HUDEP-2 (cell line): ENCODE data around the gene AP1S3.
"Not testable (repeated sequence)": the region's sequence is repeated elsewhere in the genome, so short reads cannot be mapped to it uniquely, and the experiment has no call there.

Source experiments
- DNase-seq, 76 experiments: peaks; one replicate each; lab custom pipeline; 2025; ENCODE audit not compliant: unreplicated experiment in 76 of 76; lab: John Stamatoyannopoulos, UW

The AP1S3 gene

DNA sequence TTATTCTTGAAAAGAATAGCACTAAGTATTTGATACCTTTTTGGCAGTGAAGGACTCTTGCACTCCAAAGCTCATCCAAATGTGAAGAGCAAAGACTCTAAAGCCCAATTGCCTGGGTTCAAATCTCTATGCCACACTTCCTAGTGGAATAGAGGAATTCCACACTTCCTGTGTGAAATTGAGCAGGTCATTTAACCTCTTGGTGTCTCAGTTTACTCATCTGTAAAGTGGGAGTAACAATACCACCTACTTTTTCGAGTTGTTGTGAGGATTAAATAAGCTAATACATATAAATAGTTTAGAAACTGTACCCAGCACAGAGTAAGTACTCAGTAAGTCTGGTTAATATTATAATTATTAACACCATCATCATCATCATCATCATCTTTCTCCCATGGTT lies 72.6 kb downstream of the AP1S3 start:
- DNase-seq = no peak

DNA sequence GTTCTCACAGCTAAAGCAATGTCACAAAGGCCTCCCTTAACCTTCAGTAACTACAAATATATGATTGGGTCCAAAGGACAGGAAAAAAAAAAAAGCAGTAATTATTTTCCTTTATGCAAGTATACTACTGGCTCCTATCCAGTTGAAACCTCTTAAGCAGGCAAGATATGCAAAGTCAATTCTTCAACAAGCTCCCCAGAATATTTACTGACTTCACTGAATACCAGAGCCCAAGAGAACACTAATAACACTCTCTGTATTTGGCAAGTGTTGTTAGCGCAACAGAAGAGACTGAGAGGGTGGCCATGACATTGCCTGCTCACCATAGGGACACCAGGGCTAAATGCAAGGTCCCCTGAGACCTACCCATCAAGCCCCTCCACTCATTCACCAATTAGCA lies 74.5 kb downstream of the AP1S3 start:
- no peak for DNase-seq

DNA sequence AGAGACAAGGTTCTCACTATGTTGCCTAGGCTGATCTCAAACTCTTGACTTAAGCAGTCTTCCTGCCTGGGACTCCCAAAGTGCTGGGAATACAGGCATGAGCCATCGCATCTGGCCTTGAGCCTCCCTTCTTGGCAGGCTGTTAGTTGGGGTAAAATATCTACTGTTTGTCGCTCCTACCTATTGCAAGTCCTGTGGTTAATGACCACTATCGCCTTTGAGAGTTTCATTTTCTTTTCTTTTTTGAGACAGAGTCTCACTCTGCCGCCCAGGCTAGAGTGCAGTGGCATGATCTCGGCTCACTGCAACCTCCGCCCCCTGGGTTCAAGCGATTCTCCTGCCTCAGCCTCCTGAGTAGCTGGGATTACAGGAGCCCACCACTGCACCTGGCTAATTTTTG lies 75.6 kb downstream of the AP1S3 start:
- not testable (repeated sequence) for DNase-seq

DNA sequence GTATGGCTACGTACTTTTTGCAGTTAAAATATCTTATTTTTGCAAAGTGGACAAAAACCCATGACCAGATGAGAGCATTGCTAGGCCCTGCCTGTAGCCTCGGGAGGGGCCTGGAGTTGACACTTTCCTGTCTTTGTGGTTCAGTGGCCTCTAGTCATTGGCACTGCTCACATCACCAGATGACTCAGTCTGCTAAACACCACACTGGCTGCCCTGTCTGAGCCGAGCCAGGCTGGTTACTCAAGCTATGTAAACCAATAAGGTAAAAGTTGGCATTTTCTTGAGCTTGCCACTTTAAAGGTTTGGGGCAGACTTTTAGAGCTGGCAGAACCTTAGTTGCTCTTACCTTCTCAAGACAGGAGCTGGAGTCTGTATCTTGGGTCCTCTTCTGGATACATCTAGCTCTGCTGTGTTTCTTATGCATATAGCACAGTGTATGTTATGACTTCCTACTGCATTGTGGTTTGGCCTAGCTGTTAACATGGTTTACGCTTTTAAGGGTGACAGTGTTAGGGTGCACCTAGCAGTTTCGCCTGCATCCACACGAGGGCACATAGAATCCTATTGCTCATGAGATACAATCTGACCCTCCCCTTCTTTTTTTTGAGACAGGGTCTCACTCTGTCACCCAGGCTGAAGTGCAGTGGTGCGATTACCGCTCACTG lies 76.4 kb downstream of the AP1S3 start:
- DNase-seq = peak in 5 of 76 experiments; percentile 2 to 23 (median 3)

DNA sequence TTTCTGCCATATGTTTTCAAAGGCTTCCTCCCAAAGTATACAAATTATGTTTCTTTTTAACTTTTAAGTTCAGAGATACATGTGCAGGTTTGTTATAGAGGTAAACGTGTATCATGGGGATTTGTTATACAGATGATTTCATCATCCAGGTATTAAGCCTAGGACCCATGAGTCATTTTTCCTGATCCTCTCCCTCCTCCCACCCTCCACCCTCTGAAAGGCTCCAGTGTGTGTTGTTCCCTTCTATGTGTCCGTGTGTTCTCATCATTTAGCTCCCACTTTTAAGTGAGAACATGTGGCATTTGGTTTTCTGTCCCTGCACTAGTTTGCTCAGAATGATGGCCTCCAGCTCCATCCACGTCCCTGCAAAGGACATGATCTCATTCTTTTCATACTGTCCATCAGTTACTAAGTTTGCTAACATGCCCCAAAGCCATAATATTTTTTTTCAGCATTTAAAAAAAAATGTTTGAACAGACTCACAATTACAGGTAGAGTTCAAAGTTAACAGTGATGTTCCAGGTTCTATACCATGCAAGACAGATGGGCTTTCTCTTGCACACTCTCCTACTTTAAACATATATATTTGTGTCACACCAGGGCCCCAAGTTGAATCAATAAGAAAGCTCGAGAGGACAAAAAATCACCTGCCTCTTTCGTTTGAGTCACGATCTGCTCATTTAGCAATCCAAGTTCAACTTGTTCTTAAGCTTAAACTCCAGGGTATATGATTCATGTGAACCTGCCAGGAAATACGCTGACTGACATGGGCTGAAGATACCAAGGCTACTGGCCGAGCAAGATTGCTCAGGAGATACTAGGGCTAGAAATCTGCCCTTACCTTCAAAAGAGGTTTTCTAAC lies 77.6 kb downstream of the AP1S3 start:
- DNase-seq = no peak

DNA sequence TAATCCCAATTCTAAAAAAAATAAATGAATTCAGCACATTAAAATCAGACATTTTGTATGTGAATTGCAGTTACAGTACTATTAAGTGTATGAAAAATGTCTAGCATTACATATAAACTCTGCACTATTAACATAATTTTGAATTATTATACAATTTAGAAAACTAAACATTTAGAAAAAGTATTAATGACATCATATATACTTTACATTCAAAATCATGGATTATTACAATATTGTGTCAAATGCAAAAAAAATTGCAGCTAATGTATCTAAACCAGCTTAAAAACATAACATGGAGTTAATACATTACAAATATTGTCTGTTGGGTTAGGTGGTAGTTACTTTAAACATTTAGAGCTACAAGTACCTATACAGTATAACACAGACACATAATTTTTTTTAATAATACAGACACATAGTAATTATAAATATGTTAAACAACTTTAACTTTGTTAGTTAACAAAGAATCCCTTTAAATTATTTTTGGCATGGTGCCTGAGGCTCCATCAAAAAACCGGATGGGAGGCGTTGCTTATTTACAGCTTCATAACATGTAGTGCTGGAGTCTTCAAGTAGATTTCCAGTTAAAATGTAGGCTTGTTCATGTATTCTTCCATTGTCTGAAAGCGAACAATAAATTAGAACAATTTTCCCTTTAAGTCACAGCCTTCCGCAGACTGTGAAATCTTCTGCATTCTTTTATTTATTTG lies 79.1 kb downstream of the AP1S3 start:
- DNase-seq = no peak

DNA sequence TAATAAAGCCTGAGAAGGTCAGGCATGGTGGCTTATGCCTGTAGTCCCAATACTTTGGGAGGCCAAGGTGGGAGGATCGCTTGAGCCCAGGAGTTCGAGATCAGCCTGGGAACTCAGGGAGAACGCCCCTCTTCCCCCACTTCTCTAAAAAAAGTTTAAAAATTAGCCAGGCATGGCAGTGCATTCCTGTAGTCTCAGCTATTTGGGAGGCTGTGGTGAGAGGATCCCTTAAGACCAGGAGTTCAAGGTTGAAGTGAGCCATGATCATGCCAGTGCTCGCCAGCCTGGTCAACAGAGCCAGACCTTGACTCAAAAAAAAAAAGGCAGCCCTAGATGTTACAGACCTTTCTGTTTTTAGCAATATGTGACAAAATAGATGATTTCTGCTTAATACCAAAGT lies 83.4 kb downstream of the AP1S3 start:
- no peak for DNase-seq

DNA sequence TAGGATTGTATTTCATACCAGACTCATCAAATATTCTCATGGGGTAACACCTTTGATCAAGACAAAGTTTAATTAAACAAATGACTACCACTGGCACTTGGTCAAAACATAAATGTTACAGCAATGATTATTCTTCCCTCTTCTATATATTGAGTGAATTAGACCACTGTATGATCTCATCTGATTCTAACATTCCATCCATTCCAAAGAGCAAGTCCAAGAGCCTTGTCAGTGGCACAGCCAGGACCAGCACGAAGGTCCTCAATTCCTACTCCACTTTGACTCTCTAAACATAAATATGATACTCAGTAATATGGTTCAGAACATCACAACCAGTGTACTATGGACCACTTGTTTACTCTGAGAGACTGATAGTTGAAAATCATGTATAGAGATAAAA lies 86.4 kb downstream of the AP1S3 start:
- DNase-seq = no peak

DNA sequence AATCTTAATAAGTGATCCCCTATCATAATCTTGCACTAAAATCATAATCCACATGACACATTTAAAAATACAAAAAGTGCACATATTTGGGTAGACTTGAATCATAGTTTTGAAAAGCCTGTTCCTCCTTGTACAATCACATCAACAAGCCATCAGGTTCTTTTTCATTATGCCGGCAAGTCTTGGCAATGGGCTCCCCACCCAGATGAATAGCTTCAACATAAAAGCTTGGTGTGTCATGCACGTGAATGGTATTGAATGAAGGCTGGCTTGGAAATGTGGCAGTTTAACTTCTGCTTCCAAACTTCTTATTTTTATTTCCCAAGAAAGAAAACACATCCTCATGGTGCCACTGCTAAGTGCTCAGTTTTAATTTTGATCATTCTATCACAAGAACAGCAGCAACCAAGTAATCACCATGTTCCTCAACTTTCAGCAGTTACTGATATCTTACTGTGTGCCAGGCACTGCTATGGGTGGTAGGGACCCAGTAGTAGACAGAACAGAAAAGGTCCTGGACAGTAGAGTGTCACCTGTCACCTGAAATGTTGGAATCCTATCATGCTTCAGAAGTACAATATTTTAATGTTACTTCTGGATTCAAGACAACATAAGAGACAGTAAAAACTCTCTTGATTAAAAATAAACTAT lies 89.9 kb downstream of the AP1S3 start:
- no peak for DNase-seq

DNA sequence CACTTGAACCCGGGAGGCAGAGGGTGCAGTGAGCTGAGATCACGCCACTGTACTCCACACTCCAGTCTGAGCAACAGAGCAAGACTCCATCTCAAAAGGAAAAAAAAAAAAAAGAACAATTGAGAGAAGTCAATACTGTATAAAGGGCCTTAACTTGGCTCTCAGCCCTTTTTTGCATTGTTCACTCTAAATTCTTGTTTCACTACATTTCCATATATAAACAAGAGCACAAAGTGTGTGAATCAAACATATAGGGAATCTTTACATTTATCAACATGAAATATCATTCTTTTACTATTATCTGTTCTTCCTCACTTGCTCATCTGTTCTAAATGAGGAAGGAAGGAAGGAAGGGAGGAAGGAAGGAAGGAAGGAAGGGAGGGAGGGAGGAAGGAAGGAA lies 90.8 kb downstream of the AP1S3 start:
- DNase-seq = no peak

DNA sequence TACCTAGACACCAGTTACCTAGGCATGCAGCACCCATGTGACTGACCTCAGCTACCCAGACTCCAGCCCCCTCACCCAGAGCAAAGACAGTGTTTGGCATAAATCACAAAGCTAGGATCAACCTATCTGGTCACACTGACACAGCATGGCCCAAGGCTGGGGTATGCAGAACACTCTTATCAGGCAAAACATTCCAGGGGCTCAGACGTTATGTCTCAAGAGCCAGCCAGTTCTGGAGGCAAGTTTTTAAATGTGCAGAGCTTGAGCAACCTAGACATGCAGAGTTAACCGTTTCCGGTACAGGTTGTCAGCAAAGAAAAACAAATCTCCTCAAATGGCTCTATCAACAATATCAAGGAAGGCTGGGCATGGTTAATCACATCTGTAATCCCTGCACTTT lies 92.8 kb downstream of the AP1S3 start:
- DNase-seq = no peak

DNA sequence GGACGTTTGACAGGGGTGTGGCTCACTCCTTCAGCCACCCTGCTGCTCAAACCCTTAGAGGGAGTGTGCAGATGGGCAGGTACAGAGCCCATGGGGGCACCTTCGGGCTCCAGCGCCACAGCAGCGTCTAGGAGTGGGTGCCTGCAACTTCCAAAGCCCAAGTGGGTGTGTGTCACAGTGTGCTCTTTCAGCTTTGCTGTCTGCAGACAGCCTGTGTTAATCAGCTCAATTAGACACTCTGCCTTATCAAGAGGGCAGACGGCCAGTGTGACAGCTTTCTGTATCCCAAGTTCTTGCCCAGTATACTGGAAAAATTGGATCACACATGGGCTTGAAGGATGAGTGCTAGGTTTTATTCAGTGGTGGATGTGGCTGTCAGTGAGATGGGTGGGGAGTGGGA lies 96.7 kb downstream of the AP1S3 start:
- DNase-seq = no peak

DNA sequence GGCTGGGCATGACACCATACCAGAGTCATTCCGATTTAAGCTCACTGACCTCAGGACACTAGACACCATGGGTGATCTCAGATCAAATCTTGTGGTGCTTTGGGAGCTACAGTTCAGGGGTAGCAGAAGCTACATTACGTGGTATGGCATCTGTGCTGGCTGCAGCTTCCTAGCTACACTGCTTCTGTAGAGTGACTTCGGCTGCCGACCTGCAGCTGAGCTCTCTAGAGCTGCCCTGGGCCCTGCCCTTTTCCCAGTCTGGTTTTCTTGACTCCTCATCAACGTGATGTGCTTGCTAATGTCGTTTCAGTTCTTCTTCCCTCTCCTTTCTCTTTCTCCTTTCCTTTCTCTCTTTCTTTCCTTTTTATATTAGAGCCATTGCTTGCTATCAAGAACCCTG lies 100.2 kb downstream of the AP1S3 start:
- no peak for DNase-seq

DNA sequence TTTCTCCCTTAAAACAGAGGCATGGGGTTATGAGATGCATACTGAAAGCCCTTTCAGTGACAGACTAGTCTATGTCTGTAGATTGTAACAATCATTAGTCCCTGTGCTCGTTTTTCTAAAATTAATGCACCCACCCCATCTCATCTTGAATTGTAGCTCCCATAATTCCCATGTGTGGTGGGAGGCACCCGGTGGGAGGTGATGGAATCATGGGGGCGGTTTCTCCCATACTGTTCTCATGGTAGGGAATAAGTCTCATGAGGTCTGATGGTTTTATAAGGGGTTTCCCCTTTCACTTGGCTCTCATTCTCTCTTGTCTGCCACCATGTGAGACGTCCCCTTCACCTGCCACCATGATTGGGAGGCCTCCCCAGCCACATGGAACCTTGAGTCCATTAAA lies 100.9 kb downstream of the AP1S3 start:
- DNase-seq = no peak

DNA sequence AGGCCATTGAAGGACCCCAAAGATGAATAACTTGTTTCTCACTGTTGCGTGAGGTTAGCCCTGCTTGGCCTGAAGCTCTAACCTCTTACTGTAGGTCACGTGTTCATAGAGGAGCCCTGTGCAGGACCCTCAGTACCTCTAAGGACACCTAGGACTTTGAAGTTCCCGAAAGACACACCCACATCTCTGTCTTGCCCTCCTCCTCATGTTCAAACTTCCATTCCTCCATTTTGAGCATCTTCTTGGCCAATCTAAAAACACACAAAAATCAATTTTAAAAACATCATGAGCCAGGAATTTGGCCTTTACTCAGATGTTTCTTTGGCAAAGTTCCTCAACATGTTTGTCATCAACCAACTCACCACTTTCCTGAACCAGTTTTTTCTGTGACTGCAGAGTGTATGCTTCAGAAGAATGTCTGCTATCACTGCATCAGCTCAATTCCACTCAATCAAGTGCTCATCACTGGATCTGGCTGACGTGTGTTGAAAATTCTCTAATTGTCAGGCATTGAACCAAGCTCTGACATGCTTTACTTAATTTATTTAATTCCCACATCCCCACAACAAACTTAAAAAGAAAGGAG lies 101.6 kb downstream of the AP1S3 start:
- DNase-seq = no peak

DNA sequence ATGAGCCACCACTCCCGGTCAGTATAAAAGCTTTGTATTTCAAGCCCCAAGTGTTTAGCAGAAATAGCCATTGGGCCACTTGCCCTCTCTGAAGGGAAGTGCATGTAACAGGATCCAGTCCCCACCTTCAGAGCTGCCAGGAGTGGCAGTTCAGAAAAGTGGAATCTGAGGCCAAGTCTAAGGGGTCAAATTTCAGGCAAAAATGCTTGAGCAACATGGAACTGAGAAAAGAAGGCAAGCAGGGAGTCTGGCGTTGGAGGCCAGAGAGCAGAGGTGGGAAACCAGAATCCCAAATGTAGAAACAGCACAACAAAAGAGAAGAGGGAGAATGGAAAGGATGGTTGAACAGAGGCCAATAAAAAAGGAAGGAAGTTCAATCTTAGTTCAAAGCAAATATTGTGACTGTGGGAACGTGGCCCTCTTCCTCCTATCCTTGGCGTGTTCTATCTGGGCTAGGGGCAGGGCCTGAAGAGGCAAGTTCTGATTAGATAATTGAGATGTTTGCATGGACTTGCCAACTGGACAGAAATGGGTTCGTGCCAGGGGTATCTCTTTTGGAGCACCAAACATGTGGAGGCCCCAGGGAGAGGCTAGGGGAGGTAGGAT lies 102.2 kb downstream of the AP1S3 start:
- no peak for DNase-seq

DNA sequence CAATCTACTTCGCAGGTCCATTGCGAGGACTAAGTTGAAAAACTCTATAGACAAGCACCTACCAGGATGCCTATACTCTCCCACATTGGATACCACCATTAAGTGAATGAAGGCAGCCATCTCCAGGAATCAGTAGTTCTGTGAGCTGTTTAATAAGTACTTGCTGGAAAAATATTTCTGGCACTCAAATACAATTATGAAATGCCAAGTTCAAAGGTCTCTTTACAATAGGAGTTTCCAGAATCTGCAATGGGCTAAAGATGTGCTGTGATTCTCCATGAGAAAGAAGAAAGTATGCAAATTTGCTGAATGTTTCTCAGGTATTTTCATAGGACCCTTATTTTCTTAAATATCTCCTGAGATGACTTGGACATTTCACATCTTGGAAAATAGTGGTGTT lies 103.0 kb downstream of the AP1S3 start:
- DNase-seq = no peak

DNA sequence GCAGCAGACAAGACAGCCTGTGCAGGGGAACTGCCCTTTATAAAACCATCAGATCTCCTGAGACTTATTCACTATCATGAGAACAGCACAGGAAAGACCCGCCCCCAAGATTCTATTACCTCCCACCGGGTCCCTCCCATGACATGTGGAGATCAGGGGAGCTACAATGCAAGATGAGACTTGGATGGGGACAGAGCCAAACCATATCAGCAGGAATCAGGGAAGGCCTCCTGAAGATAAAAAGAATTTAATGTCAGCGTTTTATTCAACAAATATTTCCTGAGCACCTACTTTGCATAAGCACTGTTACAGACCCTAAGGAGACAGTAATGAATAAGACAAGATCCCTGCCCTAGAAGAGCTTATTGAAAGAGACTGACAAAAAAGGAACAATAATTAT lies 105.0 kb downstream of the AP1S3 start:
- DNase-seq = no peak

DNA sequence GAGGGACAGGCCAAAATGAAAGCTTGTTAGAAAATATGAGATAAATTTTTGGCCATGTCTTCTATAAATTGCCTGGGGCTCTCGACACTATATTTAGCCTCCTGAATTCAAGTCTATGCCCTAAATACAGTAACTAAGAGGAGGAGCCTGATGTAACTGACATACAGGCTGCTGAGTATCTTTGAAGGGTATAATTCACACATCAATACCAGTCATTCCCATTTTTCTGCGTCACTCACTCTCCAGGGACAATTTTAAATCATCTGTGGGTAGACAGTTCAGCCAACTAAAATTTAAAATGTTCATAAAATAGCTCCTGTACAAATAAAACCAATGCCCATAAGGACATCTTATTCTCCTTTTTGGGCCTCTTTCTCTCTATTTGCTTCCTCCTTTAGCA lies 105.9 kb downstream of the AP1S3 start:
- no peak for DNase-seq

DNA sequence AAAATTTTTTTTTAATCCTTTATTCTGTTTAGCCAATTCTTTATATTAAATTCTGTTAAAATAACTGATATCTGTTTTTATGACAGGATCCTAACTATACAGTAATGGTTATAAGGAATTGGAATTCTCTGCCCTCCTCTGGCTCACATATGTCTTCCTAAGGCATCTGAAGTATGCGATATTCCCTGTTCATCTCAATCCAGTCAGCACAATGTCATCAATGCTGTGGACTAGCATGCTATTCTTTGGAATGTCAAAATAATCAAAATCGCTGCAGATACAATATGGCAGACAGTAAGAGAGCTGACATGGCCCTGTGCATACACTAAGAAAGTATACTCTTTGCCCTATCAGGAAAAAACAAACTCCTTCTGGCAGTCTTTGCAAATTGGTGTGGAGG lies 107.6 kb downstream of the AP1S3 start:
- no peak for DNase-seq
